Activated CD8-positive, alpha-beta memory T cell treated with anti-CD3 and anti-CD28 coated beads for 48 hours (primary cell): ENCODE results near the gene SLC9A9.

Source experiments
- DNase-seq, 3 experiments: peaks; one replicate each; pipeline ENCODE4 v3.0.0-alpha.2; 2020; ENCODE audit warnings: low read depth in 2 of 3, low spot score in 2 of 3

The SLC9A9 gene

GRCh38 chr3:143573610-143574303 lies 274.5 kb downstream of the SLC9A9 start:
- no peak for DNase-seq

- no peak for DNase-seq
Measured at GRCh38 chr3:143571548-143571947, 276.7 kb downstream of the SLC9A9 start.

- no peak for DNase-seq
Measured at GRCh38 chr3:143567823-143568222, 280.4 kb downstream of the SLC9A9 start.

GRCh38 chr3:143565951-143566350 lies 282.3 kb downstream of the SLC9A9 start:
- DNase-seq, result no peak

GRCh38 chr3:143563786-143564185 lies 284.5 kb downstream of the SLC9A9 start:
- no peak for DNase-seq

- no peak for DNase-seq
Measured at GRCh38 chr3:143562789-143563188, 285.5 kb downstream of the SLC9A9 start.

- DNase-seq, result no peak
Measured at GRCh38 chr3:143559296-143559695, 289.0 kb downstream of the SLC9A9 start.

GRCh38 chr3:143552851-143553250 lies 295.4 kb downstream of the SLC9A9 start:
- DNase-seq, result no peak

GRCh38 chr3:143551761-143552160 lies 296.5 kb downstream of the SLC9A9 start:
- DNase-seq, result no peak

- no peak for DNase-seq
Measured at GRCh38 chr3:143548861-143549497, 299.3 kb downstream of the SLC9A9 start.

GRCh38 chr3:143548393-143548792 lies 299.9 kb downstream of the SLC9A9 start:
- DNase-seq, result no peak

GRCh38 chr3:143538577-143538981 lies 309.7 kb downstream of the SLC9A9 start:
- DNase-seq, result no peak

GRCh38 chr3:143538061-143538460 lies 310.2 kb downstream of the SLC9A9 start:
- DNase-seq, result no peak

- no peak for DNase-seq
Measured at GRCh38 chr3:143536817-143537535, 311.3 kb downstream of the SLC9A9 start.

GRCh38 chr3:143535994-143536784 lies 312.1 kb downstream of the SLC9A9 start:
- no peak for DNase-seq

- no peak for DNase-seq
Measured at GRCh38 chr3:143533391-143533790, 314.9 kb downstream of the SLC9A9 start.

GRCh38 chr3:143532091-143532490 lies 316.2 kb downstream of the SLC9A9 start:
- DNase-seq, result no peak

GRCh38 chr3:143531101-143531500 lies 317.2 kb downstream of the SLC9A9 start:
- no peak for DNase-seq

GRCh38 chr3:143529798-143530197 lies 318.5 kb downstream of the SLC9A9 start:
- DNase-seq, result no peak

- no peak for DNase-seq
Measured at GRCh38 chr3:143529018-143529478, 319.2 kb downstream of the SLC9A9 start.

- no peak for DNase-seq
Measured at GRCh38 chr3:143526011-143526545, 322.2 kb downstream of the SLC9A9 start.
